GM23338 (cell line): ENCODE data around the gene PRDM1. TPM values are rescaled to one million over a fixed set of nuclear protein-coding genes. Genes with fewer than 3 reads are reported as not detected.

Source experiments
- ATAC-seq: fragments of 200-7000 bp; cut with Tn5 transposase; 3 replicates; pipeline ENCODE4 v1.9.1; 2020
- DNase-seq: peaks from one replicate; pipeline ENCODE4 v3.0.0-alpha.2; 2015; ENCODE audit warnings: low spot score
- H2AFZ ChIP-seq: fragments of 200-600 bp; sonication (generic); 2 replicates; pipeline ENCODE4 v1.8.0; 2016; ENCODE audit warnings: antibody characterized with exemption, mild to moderate bottlenecking, moderate library complexity
- H3F3A ChIP-seq: fragments of 200-600 bp; sonication (generic); replicated peaks from 2 replicates; pipeline ENCODE4 v1.8.0; 2017; ENCODE audit warnings: antibody characterized with exemption, mixed run types, low read depth
- H3K27ac ChIP-seq: fragments of 200-600 bp; sonication (generic); 2 replicates; pipeline ENCODE4 v1.6.1; 2016; ENCODE audit warnings: low read depth
- H3K27me3 ChIP-seq: fragments of 200-600 bp; sonication (generic); 2 replicates; pipeline ENCODE4 v1.8.0; 2016; ENCODE audit warnings: mild to moderate bottlenecking, mixed run types, moderate library complexity; ENCODE audit not compliant: insufficient read depth
- H3K36me3 ChIP-seq: fragments of 200-600 bp; sonication (generic); 2 replicates; pipeline ENCODE4 v1.8.0; 2016; ENCODE audit warnings: mild to moderate bottlenecking; ENCODE audit not compliant: insufficient read depth
- H3K4me1 ChIP-seq: fragments of 200-600 bp; sonication (generic); 2 replicates; pipeline ENCODE4 v1.8.0; 2016; ENCODE audit warnings: mild to moderate bottlenecking, moderate library complexity; ENCODE audit not compliant: insufficient read depth
- H3K4me2 ChIP-seq: fragments of 200-600 bp; sonication (generic); 2 replicates; pipeline ENCODE4 v1.7.1; 2017; ENCODE audit warnings: mixed run types
- H3K4me3 ChIP-seq: fragments of 200-600 bp; sonication (generic); 2 replicates; pipeline ENCODE4 v1.6.1; 2016; ENCODE audit warnings: mixed run types
- H3K79me2 ChIP-seq: fragments of 200-600 bp; sonication (generic); replicated peaks from 2 replicates; pipeline ENCODE4 v1.8.0; 2017; ENCODE audit warnings: mild to moderate bottlenecking; ENCODE audit not compliant: insufficient read depth
- H3K9me2 ChIP-seq: fragments of 200-600 bp; sonication (generic); 2 replicates; pipeline ENCODE4 v1.8.0; 2017; ENCODE audit not compliant: insufficient read depth
- H4K20me1 ChIP-seq: fragments of 200-600 bp; sonication (generic); replicated peaks from 2 replicates; pipeline ENCODE4 v1.8.0; 2017; ENCODE audit warnings: mild to moderate bottlenecking; ENCODE audit not compliant: insufficient read depth
- H3K27ac Mint-ChIP-seq: 2 replicates; pipeline ENCODE4 v1.8.0; 2020; ENCODE audit warnings: inconsistent platforms, mild to moderate bottlenecking, moderate library complexity, mixed read lengths
- H3K27me3 Mint-ChIP-seq: 3 replicates; pipeline ENCODE4 v1.8.0; 2022; ENCODE audit warnings: low read depth, mild to moderate bottlenecking, moderate library complexity, mixed read lengths, inconsistent platforms; ENCODE audit not compliant: insufficient read depth, poor library complexity
- H3K36me3 Mint-ChIP-seq: 3 replicates; pipeline ENCODE4 v1.8.0; 2021; ENCODE audit warnings: low read depth, mild to moderate bottlenecking, inconsistent platforms, moderate library complexity, mixed read lengths
- H3K4me1 Mint-ChIP-seq: 3 replicates; pipeline ENCODE4 v1.8.0; 2020; ENCODE audit warnings: mild to moderate bottlenecking, inconsistent platforms, mixed read lengths
- H3K4me3 Mint-ChIP-seq: 3 replicates; pipeline ENCODE4 v1.8.0; 2021; ENCODE audit warnings: moderate library complexity, mild to moderate bottlenecking, inconsistent platforms, mixed read lengths
- H3K9me3 Mint-ChIP-seq: 3 replicates; pipeline ENCODE4 v1.8.0; 2020; ENCODE audit warnings: moderate library complexity, mild to moderate bottlenecking, inconsistent platforms, mixed read lengths
- CREB1 ChIP-seq: fragments of 250-450 bp; sonication (Bioruptor Pico); IDR thresholded peaks from 2 replicates; pipeline ENCODE4 v1.5.0; 2020; ENCODE audit warnings: low read depth, mild to moderate bottlenecking, moderate library complexity
- ETS1 ChIP-seq: IDR thresholded peaks from 2 replicates; pipeline ENCODE4 v1.6.1; 2016; ENCODE audit warnings: antibody characterized with exemption
- EZH2 ChIP-seq: fragments of 200-600 bp; sonication (generic); IDR thresholded peaks from one replicate; pipeline ENCODE4 v1.8.0; 2017; ENCODE audit warnings: antibody characterized with exemption, mild to moderate bottlenecking, low read depth; ENCODE audit not compliant: unreplicated experiment
- EZH2phosphoT487 ChIP-seq: fragments of 200-600 bp; sonication (generic); IDR thresholded peaks from one replicate; pipeline ENCODE4 v1.8.1; 2018; ENCODE audit warnings: antibody characterized with exemption; ENCODE audit not compliant: unreplicated experiment
- JUNB ChIP-seq: IDR thresholded peaks from one replicate; pipeline ENCODE4 v1.6.1; 2016; ENCODE audit warnings: antibody characterized with exemption; ENCODE audit not compliant: unreplicated experiment
- NANOG ChIP-seq: IDR thresholded peaks from 2 replicates; pipeline ENCODE4 v1.6.1; 2016; ENCODE audit warnings: antibody characterized with exemption, borderline replicate concordance
- POLR2AphosphoS5 ChIP-seq: IDR thresholded peaks from 2 replicates; pipeline ENCODE4 v1.6.1; 2016; ENCODE audit warnings: antibody characterized with exemption, low read depth
- REST ChIP-seq: IDR thresholded peaks from one replicate; pipeline ENCODE4 v1.6.1; 2018; ENCODE audit warnings: antibody characterized with exemption; ENCODE audit not compliant: unreplicated experiment
- STAT1 ChIP-seq: IDR thresholded peaks from one replicate; pipeline ENCODE4 v1.6.1; 2016; ENCODE audit warnings: antibody characterized with exemption; ENCODE audit not compliant: unreplicated experiment
- ZNF114 ChIP-seq: fragments of 250-450 bp; sonication (Bioruptor Pico); IDR thresholded peaks from 2 replicates; pipeline ENCODE4 v1.5.0; 2020; ENCODE audit warnings: mild to moderate bottlenecking, moderate library complexity
- ZNF331 ChIP-seq: fragments of 250-450 bp; sonication (Bioruptor Pico); IDR thresholded peaks from 2 replicates; pipeline ENCODE4 v1.5.0; 2020; ENCODE audit warnings: low read depth, mild to moderate bottlenecking, moderate library complexity
- ZNF462 ChIP-seq: fragments of 250-450 bp; sonication (Bioruptor Pico); IDR thresholded peaks from 2 replicates; pipeline ENCODE4 v1.5.0; 2020; ENCODE audit warnings: mild to moderate bottlenecking, moderate library complexity
- polyA plus RNA-seq: library from polyadenylated mRNA; unstranded; fragments of >200 nt; fragmentation: Nextera tagmentation; extraction: Ambion mirVana; gene quantifications from 2 replicates; pipeline ENCODE4 v1.2.1, GENCODE V29; 2016
- total RNA-seq: library from RNA; depleted of rRNA; stranded (reverse); fragments of >200 nt; shearing (Covaris generic); gene quantifications from 2 replicates; pipeline ENCODE4 v1.2.3, GENCODE V29; 2014
- TF ChIP-seq, protein P1 (sequence below), 2 experiments: fragments of 200-600 bp in 1 of 2; sonication (generic) in 1 of 2; conservative IDR thresholded peaks; 2 replicates each; pipeline versions ENCODE4 v1.5.1 to v1.6.1; 2016 to 2017; ENCODE audit warnings: antibody characterized with exemption in 2 of 2, low read depth in 2 of 2, mild to moderate bottlenecking in 2 of 2, moderate library complexity in 1 of 2

The PRDM1 gene
- total and polyA plus RNA-seq, 2 experiments from 2014 or later = 0.65 to 0.73 TPM

DNA sequence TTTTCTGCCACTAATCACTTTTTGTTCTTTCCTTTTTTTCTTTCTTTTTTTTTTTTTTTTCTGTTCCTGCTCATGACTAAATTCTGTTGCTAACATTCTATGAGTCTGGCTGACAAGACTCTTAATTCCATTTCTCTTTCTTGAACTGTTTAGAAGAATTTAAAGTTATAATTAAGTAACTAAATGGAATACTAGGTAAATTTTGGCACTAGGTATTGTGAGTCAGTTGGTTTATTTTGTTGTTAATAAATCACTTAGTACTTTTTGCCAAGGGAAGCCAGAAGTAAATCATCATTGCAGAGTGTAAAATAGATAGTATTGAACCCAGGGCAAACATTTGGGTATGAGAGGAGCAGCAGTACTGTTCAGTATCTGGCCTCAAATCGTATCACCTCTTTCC is 42.0 kb upstream of the PRDM1 start:
- Mint-ChIP-seq H3K4me1 (peaks cover 8% of the 10 kb centered on the region), H3K9me3 (no peaks in the 10 kb centered on the region), H3K27me3 (no peaks in the 10 kb centered on the region), H3K4me3 (no peak overlapping the region), H3K36me3 (no peaks in the 10 kb centered on the region), H3K27ac (no peak overlapping the region)
- no peaks in the 10 kb centered on the region for H3F3A ChIP-seq
- H3K27ac ChIP-seq = no peak overlapping the region
- no peak for DNase-seq
- TF ChIP-seq JUNB (no peak), REST (no peak), EZH2 (no peak), CREB1 (CRISPR knock-in tag) (no peak), ZNF114 (CRISPR knock-in tag) (no peak), ETS1 (no peak), ZNF462 (CRISPR knock-in tag) (no peak), NANOG (no peak), STAT1 (no peak), EZH2phosphoT487 (no peak), ZNF331 (CRISPR knock-in tag) (no peak), POLR2AphosphoS5 (no peak)
- TF ChIP-seq, protein P1, sequence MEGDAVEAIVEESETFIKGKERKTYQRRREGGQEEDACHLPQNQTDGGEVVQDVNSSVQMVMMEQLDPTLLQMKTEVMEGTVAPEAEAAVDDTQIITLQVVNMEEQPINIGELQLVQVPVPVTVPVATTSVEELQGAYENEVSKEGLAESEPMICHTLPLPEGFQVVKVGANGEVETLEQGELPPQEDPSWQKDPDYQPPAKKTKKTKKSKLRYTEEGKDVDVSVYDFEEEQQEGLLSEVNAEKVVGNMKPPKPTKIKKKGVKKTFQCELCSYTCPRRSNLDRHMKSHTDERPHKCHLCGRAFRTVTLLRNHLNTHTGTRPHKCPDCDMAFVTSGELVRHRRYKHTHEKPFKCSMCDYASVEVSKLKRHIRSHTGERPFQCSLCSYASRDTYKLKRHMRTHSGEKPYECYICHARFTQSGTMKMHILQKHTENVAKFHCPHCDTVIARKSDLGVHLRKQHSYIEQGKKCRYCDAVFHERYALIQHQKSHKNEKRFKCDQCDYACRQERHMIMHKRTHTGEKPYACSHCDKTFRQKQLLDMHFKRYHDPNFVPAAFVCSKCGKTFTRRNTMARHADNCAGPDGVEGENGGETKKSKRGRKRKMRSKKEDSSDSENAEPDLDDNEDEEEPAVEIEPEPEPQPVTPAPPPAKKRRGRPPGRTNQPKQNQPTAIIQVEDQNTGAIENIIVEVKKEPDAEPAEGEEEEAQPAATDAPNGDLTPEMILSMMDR (conservative IDR thresholded peaks at IDR 0.05; ENCODE audit: low read depth in 2 of 2) = no peak
- no peak for ATAC-seq
- H3K4me1 ChIP-seq = no peaks in the 10 kb centered on the region
- no peaks in the 10 kb centered on the region for H3K27me3 ChIP-seq
- H3K4me2 ChIP-seq = no peak overlapping the region
- no peak overlapping the region for H3K4me3 ChIP-seq
- H3K79me2 ChIP-seq = no peaks in the 10 kb centered on the region
- no peaks in the 10 kb centered on the region for H3K9me2 ChIP-seq
- H2AFZ ChIP-seq = no peak overlapping the region
- H4K20me1 ChIP-seq = no peaks in the 10 kb centered on the region
- H3K36me3 ChIP-seq = no peaks in the 10 kb centered on the region
